GM21447 (cell line): ENCODE measurements around the gene ADA.

ENCODE experiments used
- ATAC-seq: cut with Tn5 transposase; IDR thresholded peaks from one replicate; pipeline ENCODE4 v1.9.1; 2021; ENCODE audit not compliant: unreplicated experiment

ADA gene

GRCh38 chr20:44625361-44625760, 26.1 kb downstream of the ADA start:
- no peak for ATAC-seq

GRCh38 chr20:44624743-44625271, 26.7 kb downstream of the ADA start:
- ATAC-seq: no peak

- ATAC-seq: no peak
Observed at GRCh38 chr20:44624152-44624551, 27.3 kb downstream of the ADA start.

- ATAC-seq: no peak
Observed at GRCh38 chr20:44622501-44623270, 28.8 kb downstream of the ADA start.

- no peak for ATAC-seq
Observed at GRCh38 chr20:44621939-44622338, 29.6 kb downstream of the ADA start.

- no peak for ATAC-seq
Observed at GRCh38 chr20:44621325-44621724, 30.2 kb downstream of the ADA start.

GRCh38 chr20:44620030-44620429, 31.5 kb downstream of the ADA start:
- no peak for ATAC-seq

- ATAC-seq: no peak
Observed at GRCh38 chr20:44619294-44619693, 32.2 kb downstream of the ADA start.

- no peak for ATAC-seq
Observed at GRCh38 chr20:44618318-44618731, 33.2 kb downstream of the ADA start.

GRCh38 chr20:44616604-44616964, 34.9 kb downstream of the ADA start:
- ATAC-seq: no peak

- ATAC-seq: no peak
Observed at GRCh38 chr20:44615876-44616603, 35.5 kb downstream of the ADA start.

- ATAC-seq: no peak
Observed at GRCh38 chr20:44615169-44615791, 36.2 kb downstream of the ADA start.

GRCh38 chr20:44614525-44614924, 37.0 kb downstream of the ADA start:
- ATAC-seq: no peak

- ATAC-seq: no peak
Observed at GRCh38 chr20:44613575-44613974, 37.9 kb downstream of the ADA start.

- ATAC-seq: no peak
Observed at GRCh38 chr20:44610313-44610962, 41.1 kb downstream of the ADA start.

- ATAC-seq: peak; percentile 88
Observed at GRCh38 chr20:44609516-44610312, 41.8 kb downstream of the ADA start.

- no peak for ATAC-seq
Observed at GRCh38 chr20:44609006-44609515, 42.4 kb downstream of the ADA start.

GRCh38 chr20:44606725-44607441, 44.6 kb downstream of the ADA start:
- no peak for ATAC-seq

- ATAC-seq: no peak
Observed at GRCh38 chr20:44603327-44603726, 48.2 kb downstream of the ADA start.

- ATAC-seq: no peak
Observed at GRCh38 chr20:44601801-44602204, 49.7 kb downstream of the ADA start.
